B cell (primary cell): ENCODE results near the gene ITPR3.

ENCODE experiments used
- EZH2 ChIP-seq: IDR thresholded peaks from 2 replicates; pipeline ENCODE4 v1.6.1; 2012; ENCODE audit warnings: borderline replicate concordance, low read depth, mild to moderate bottlenecking, moderate library complexity, low read length; ENCODE audit not compliant: insufficient read depth, poor library complexity, severe bottlenecking
- TF ChIP-seq, protein P1 (sequence below): fragments of 200-600 bp; IDR thresholded peaks from one replicate; pipeline ENCODE4 v1.8.0; 2022; ENCODE audit warnings: antibody characterized with exemption, mild to moderate bottlenecking

DNA sequence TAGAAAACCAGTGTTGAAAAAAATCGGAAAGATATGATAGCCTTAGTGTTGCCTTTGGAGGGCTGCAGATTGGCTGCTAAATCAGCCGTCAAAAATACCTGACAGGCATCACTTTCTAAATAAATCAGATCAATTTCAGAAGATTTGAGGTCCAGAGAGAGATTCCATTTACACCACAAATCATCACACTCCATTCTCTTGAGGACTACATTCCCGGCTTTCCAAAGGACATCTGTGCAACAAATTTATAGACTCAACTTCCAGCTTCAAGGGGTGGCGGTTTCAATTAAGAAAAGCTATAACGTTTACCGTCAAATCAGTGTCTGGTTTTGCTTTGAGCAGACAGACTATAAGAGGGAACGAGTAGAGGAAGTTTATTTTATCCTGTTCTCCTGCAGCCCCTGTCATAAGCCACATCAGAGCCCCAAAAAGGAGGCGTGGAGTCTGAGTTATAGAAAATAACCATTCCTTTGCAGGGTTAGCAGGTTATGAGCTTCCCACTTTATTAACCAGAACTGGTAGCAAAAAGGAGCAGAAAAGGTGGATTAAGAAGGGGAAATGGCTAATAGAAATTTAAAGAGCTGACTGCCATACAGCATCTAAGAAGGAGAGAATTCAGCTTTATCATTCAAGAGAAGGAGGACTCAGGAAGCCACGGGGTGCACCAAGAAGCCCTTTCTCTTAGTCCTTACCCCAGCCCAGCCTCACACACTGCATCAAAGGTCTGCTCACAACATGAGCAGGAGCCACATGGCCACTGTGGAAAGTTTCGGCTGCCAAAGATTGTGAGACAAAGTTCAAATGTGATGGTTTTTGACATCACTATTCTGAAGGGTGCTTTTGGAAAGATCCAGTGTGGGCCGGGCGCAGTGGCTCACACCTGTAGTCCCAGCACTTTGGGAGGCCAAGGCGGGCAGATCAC, 103.2 kb downstream of the ITPR3 start:
- TF ChIP-seq, protein P1, sequence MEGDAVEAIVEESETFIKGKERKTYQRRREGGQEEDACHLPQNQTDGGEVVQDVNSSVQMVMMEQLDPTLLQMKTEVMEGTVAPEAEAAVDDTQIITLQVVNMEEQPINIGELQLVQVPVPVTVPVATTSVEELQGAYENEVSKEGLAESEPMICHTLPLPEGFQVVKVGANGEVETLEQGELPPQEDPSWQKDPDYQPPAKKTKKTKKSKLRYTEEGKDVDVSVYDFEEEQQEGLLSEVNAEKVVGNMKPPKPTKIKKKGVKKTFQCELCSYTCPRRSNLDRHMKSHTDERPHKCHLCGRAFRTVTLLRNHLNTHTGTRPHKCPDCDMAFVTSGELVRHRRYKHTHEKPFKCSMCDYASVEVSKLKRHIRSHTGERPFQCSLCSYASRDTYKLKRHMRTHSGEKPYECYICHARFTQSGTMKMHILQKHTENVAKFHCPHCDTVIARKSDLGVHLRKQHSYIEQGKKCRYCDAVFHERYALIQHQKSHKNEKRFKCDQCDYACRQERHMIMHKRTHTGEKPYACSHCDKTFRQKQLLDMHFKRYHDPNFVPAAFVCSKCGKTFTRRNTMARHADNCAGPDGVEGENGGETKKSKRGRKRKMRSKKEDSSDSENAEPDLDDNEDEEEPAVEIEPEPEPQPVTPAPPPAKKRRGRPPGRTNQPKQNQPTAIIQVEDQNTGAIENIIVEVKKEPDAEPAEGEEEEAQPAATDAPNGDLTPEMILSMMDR, result no peak
- no peak for TF ChIP-seq EZH2
